GM19035 (cell line): ENCODE measurements around the gene BUD23.
"Not testable (repeated sequence)": the region's sequence is repeated elsewhere in the genome, so short reads cannot be mapped to it uniquely, and the experiment has no call there.

Source experiments
- ATAC-seq: cut with Tn5 transposase; IDR thresholded peaks from one replicate; pipeline ENCODE4 v1.9.1; 2021; ENCODE audit not compliant: unreplicated experiment

BUD23 gene

GRCh38 chr7:73683056-73683787, at the start of gene BUD23, which contains the start of gene DNAJC30:
Gene BUD23, plus strand, starts transcription at chr7:73683597. Its CDS starts 29 bp downstream, at chr7:73683626.
Gene DNAJC30, minus strand, starts transcription at chr7:73683453. Its CDS starts 30 bp downstream, at chr7:73683423.
- peak; percentile 95 for ATAC-seq

GRCh38 chr7:73633844-73634243, 49.6 kb upstream of the BUD23 start:
- no peak for ATAC-seq

GRCh38 chr7:73635428-73636200, 47.8 kb upstream of the BUD23 start:
- no peak for ATAC-seq

GRCh38 chr7:73638911-73639310, 44.5 kb upstream of the BUD23 start:
- ATAC-seq: no peak

- ATAC-seq: no peak
Observed at GRCh38 chr7:73642834-73643233, 40.6 kb upstream of the BUD23 start.

- no peak for ATAC-seq
Observed at GRCh38 chr7:73644688-73645286, 38.6 kb upstream of the BUD23 start.

GRCh38 chr7:73645643-73646174, 37.7 kb upstream of the BUD23 start:
- no peak for ATAC-seq

GRCh38 chr7:73646785-73647724, 36.3 kb upstream of the BUD23 start:
- ATAC-seq: no peak

- ATAC-seq: no peak
Observed at GRCh38 chr7:73647725-73648592, 35.4 kb upstream of the BUD23 start.

- no peak for ATAC-seq
Observed at GRCh38 chr7:73648593-73649332, 34.6 kb upstream of the BUD23 start.

- no peak for ATAC-seq
Observed at GRCh38 chr7:73649576-73649975, 33.8 kb upstream of the BUD23 start.

GRCh38 chr7:73650524-73650923, 32.9 kb upstream of the BUD23 start:
- ATAC-seq: no peak

- no peak for ATAC-seq
Observed at GRCh38 chr7:73652541-73652949, 30.9 kb upstream of the BUD23 start.

GRCh38 chr7:73655309-73655708, 28.1 kb upstream of the BUD23 start:
- ATAC-seq: not testable (repeated sequence)

GRCh38 chr7:73659983-73660382, 23.4 kb upstream of the BUD23 start:
- no peak for ATAC-seq

- not testable (repeated sequence) for ATAC-seq
Observed at GRCh38 chr7:73660594-73660993, 22.8 kb upstream of the BUD23 start.

- ATAC-seq: no peak
Observed at GRCh38 chr7:73663033-73663432, 20.4 kb upstream of the BUD23 start.

- peak; percentile 87 for ATAC-seq
Observed at GRCh38 chr7:73667344-73668102, 15.9 kb upstream of the BUD23 start, which contains the start of gene VPS37D. Gene VPS37D, plus strand, starts transcription at chr7:73667831. Its CDS starts 128 bp downstream, at chr7:73667959.
